ENCODE measurements around the gene KIAA1614. TPM values are rescaled to one million over a fixed set of nuclear protein-coding genes. Genes with fewer than 3 reads are reported as not detected.
A peak's percentile ranks its signal among the peaks of the same experiment; 100 is the strongest.

The KIAA1614 gene, protein sequence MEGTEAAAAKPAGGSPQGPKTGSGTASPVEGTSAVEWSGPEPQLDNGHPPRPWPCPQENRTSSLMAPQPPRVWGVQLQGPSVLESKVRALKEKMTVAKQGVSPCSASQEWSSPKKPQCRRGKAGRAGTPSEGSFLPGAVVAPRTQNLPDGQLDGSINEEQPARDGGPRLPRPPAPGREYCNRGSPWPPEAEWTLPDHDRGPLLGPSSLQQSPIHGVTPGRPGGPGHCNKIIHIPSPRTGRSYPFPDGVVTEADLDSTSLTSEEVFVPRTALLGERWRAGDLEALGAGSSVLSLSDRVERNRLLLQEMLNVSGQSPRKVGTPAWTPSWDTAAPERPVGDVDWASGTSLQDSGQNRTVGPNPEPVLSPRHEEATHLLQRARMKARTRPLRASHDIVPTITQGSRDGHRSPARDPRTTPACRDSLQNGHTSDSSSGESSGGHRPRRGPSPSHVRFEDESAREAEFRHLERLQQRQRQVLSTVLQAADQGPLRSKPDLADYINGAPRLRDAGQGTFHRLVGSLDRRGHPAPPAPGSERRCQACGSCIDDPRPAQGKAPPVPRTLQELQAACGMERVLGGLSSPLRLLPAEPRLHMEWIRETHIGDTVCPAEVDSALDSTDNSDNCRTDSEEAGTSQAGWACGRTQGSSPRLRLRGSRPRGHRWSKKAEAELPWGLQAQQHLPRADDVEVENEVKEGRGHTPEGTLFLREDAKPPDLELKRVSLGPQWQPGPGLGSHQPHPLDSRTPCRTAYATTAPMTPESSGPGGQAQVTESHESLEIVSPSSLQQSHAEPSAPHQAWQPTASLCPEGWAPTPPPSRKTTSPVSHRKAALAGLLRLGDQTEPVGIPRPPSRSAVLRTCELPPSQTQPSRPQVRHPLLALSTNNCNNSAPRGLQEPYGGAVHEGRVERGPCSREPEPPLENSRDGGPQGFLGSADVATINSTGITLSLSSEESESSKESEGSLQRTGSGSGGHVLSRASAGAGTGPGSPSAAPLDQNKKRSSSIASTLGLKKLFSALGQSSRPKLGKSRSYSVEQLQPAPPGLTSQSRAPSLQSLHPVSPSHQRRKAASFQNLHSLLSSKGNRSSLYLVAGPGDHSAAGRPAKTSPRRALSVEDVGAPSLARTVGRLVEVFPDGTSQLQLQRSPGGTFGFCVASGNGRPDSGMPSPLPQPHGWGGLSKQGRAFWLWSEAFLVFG
- 10 to 100 TPM in 1 of 2 donors, 1 to 10 TPM in 1; 9.1 to 11.0 TPM for total RNA-seq

DNA sequence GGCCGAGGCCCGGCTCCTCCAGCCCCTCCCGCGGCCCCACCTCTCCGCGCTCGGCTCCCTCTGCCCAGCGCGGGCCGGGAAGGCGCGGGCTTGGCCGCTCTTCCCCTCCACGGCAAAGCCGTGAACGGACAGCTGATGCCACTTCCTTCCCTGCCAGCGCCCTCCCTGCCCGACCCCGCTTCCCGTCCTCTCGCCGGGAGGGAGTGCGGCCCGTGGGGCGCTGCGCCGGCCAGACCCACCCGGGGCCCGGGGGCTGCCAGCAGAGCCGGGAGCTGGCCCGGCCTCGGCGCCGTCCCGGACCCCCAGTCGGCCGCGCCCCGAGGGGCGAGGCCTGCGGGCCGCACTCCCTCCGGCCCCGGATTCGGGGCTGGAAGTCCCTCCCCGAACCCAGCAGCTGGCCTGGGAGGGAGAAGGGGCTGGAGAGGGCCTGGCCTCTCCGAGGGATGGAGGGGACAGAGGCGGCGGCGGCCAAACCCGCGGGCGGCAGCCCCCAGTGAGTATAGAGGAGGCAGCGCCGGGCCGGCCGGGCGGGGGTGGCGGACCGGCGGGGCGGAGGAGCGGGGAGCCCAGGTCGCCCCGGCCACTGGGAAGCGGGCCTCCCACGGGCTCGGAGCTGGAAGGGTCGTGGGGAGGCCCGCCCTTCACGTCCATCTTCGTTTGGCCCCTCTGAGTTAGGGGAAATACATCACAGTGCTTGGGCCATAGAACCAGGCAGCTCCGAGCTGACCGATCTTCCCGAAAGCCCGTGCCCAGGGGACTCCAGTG lies at the start of gene KIAA1614:
Gene KIAA1614, plus strand, starts transcription at position 97 of the 765 bp plus-strand sequence. Its CDS starts 347 bp downstream, at position 444.
- peaks cover 0 to 28% of the 10 kb centered on the region in 2 donors for H3K4me1 ChIP-seq
- peaks cover 13% of the 10 kb centered on the region for H3K36me3 ChIP-seq
- peak within 1 kb of the TSS; percentile 92 for H3K27ac ChIP-seq
- no peak for DNase-seq (ENCODE audit: low spot score)
- H3K27me3 ChIP-seq: no peaks in the 10 kb centered on the region
- no peak for TF ChIP-seq CTCF (IDR thresholded peaks at IDR 0.05)
- H3K9me3 ChIP-seq: no peaks in the 10 kb centered on the region
- H3K4me3 ChIP-seq: peak within 1 kb of the TSS; percentile 58 to 73

GRCh38 chr1:180863158-180863775 lies 49.4 kb upstream of the KIAA1614 start:
- no peak for DNase-seq (ENCODE audit: low spot score)
- Histone ChIP-seq H3K36me3 (peaks cover 18% of the 10 kb centered on the region), H3K9me3 (no peaks in the 10 kb centered on the region), H3K27ac (no peak overlapping the region), H3K27me3 (no peaks in the 10 kb centered on the region), H3K4me3 (no peak overlapping the region), H3K4me1 (no peaks in the 10 kb centered on the region)
- TF ChIP-seq CTCF (IDR thresholded peaks at IDR 0.05): peak; percentile 57 to 84

- TF ChIP-seq CTCF (IDR thresholded peaks at IDR 0.05): peak in 1 of 2 donors; percentile 64
- no peak for DNase-seq (ENCODE audit: low spot score)
- Histone ChIP-seq H3K4me1 (peaks cover 0 to 3% of the 10 kb centered on the region in 2 donors), H3K4me3 (no peak overlapping the region), H3K27me3 (no peaks in the 10 kb centered on the region), H3K36me3 (peaks cover 15% of the 10 kb centered on the region), H3K9me3 (no peaks in the 10 kb centered on the region), H3K27ac (peak overlapping the region; percentile 26 to 37)
These were observed 30.7 kb upstream of the KIAA1614 start for GRCh38 chr1:180881806-180882509.

DNA sequence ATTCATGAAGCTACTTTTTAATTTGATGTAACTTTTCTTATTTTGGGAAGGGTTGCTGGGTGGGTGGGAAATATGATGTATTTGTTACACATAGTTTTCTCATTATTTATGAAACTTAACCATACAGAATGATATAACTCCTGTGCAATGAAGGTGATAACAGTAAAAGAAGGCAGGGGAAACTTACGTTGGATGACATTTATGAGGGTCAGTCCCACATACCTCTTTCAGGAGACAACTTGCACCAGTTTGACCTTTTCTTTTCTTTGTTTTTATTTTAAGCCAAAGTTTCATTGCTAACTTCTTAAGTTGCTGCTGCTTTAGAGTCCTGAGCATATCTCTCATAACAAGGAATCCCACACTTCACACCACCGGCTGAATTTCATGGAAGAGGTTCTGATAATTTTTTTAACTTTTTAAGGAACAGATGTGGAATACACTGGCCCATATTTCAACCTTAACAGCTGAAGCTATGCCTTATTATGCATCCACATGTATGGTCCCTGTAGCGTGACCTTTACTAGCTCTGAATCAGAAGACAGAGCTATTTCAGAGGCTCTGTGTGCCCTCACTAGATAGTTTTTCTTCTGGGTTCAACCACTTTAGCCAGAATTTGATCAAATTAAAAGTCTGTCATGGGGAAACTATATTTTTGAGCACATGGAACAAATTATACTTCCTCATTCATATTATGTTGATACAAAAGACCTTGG lies 28.0 kb upstream of the KIAA1614 start:
- Histone ChIP-seq H3K27ac (no peak overlapping the region), H3K9me3 (no peaks in the 10 kb centered on the region), H3K4me1 (peaks cover 0 to 3% of the 10 kb centered on the region in 2 donors), H3K4me3 (no peak overlapping the region), H3K27me3 (no peaks in the 10 kb centered on the region), H3K36me3 (peaks cover 10% of the 10 kb centered on the region)
- TF ChIP-seq CTCF (IDR thresholded peaks at IDR 0.05): no peak
- no peak for DNase-seq (ENCODE audit: low spot score)

Data from right atrium auricular region (tissue), 2 donors.